GM19351 (cell line): ENCODE measurements around the gene VASH2.
"Not testable (repeated sequence)": the region's sequence is repeated elsewhere in the genome, so short reads cannot be mapped to it uniquely, and the experiment has no call there.

Experiments used
- ATAC-seq: cut with Tn5 transposase; IDR thresholded peaks from one replicate; pipeline ENCODE4 v1.9.1; 2021; ENCODE audit warnings: mild to moderate bottlenecking, moderate library complexity; ENCODE audit not compliant: unreplicated experiment

Gene VASH2

DNA sequence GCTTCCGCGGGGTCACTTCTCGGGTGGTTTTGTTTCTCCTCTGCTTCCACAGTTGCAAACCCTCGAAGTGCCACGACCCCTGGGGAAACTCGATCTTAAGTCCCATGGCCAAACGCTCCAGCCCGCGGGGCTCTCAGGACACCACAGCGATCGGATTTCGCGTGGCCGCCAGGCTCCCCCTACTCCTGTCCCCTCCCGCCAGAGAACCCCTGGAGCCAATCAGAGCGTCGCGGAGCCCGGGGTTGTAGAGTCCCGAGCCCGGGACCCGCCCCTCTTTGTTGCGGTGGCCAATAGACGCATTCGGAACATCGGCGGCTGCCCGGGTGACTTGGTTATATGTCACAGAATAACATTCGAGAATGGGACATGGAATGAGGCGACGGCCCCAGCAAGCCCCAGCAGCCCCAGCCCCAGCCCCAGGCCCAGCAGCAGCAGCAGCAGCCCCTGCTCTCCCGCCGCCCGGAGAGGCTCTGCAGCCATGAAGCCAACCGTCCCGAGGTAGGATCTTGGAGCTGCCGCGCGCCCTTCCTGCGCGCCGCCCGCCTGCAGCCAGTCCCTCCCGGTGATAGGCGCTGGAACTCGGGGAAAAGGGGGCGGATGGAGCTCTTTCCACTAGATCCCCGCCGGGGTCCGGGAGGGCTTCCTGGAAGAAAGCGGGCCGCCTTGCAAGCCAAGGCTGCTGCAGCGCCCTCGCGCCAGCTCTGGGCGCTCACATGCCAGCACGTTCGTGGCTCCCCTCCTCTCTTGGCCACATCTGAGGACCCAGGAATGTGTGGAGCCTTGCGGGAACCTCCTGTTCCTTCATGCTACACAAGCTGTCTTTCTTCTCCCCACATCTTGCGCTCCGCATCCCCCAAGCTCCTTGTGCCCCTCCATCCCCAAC lies at the start of gene VASH2:
VASH2 (plus strand) TSS at position 299 of the 883 bp plus-strand sequence. CDS start 1,002 bp downstream, outside the sequence.
- peak; percentile 92 for ATAC-seq

- no peak for ATAC-seq
Measured at GRCh38 chr1:212901290-212901689, 49.1 kb upstream of the VASH2 start.

DNA sequence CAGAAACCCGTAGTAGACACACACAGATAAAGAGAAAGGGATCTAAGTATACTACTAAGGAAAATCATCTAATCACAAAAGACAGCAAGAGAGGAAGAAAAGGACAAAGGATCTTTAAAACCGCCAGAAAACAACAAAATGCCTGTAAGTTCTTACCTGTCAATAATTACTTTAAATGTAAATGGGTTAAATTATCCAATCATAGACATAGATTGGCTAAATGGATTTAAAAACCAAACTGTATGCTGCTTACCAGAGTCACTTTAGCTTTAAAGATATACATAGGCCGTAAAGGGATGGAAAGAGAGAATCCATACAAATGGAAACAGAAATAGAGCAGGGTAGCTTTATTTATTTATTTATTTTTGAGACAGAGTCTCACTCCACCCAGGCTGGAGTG lies 48.3 kb upstream of the VASH2 start:
- no peak for ATAC-seq

GRCh38 chr1:212903664-212904063 lies 46.7 kb upstream of the VASH2 start:
- ATAC-seq, result no peak

DNA sequence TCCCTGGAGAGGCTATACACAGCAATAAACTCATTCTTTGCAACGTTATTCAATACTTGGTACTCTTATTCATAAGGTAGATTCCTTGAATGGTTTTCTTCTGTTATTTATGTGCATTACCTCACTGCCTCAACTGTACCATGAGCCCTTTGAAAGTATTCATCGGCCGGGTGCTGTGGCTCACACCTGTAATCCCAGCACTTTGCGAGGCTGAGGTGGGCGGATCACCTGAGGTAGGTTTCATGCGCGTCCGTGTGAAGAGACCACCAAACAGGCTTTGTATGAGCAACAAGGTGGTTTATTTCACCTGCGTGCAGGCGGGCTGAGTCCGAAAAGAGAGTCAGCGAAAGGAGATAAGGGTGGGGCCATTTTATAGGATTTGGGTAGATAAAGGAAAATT lies 42.3 kb upstream of the VASH2 start:
- ATAC-seq, result not testable (repeated sequence)

DNA sequence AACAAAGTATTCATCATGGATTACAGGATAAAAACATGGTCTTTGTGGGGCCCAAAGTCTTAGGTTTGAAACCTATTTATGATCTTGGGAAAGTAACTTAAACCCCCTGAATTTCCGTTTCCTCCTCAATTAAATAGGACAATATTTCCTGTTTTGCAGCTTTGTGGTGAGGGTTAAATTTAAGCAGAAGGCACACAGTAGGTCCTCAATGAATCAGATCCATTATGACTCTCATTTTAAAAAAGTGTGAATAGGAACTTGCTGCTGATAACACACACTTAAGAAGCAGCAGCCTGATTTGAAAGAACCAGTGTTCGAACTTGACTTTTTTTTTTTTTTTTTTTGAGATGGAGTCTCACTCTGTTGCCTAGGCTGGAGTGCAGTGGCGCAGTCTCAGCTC lies 41.4 kb upstream of the VASH2 start:
- no peak for ATAC-seq

DNA sequence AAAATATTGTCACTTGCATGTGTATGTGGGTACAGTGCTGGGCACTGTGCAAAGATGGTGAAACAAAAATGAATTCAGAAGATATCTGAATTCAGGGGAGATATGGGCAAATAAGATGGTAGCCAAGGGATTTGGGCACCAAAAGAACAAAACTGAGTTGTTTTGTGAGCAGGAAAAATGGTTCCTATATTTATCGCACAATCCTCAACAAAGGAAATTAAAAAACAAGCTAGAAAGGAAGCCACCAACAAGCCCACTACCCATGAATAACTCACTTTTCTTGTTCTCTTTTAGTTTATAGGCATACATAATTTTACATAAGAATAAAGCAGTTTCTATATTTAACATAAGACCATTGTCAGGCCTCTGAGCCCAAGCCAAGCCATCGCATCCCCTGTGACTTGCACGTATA lies 40.7 kb upstream of the VASH2 start:
- no peak for ATAC-seq

- not testable (repeated sequence) for ATAC-seq
Measured at GRCh38 chr1:212910213-212910612, 40.1 kb upstream of the VASH2 start.

GRCh38 chr1:212913638-212914037 lies 36.7 kb upstream of the VASH2 start:
- not testable (repeated sequence) for ATAC-seq

DNA sequence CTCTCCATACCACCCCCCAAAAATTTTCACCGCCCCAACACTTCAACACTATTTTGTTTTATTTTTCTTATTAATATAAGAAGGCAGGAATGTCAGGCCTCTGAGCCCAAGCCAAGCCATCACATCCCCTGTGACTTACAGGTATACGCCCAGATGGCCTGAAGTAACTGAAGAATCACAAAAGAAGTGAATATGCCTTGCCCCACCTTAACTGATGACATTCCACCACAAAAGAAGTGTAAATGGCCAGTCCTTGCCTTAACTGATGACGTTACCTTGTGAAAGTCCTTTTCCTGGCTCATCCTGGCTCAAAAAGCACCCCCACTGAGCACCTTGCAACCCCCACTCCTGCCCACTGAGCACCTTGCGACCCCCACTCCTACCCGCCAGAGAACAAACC lies 36.2 kb upstream of the VASH2 start:
- not testable (repeated sequence) for ATAC-seq

- ATAC-seq, result no peak
Measured at GRCh38 chr1:212914789-212915188, 35.6 kb upstream of the VASH2 start.

- no peak for ATAC-seq
Measured at GRCh38 chr1:212915245-212916091, 34.9 kb upstream of the VASH2 start.

GRCh38 chr1:212916481-212917133 lies 33.7 kb upstream of the VASH2 start:
- no peak for ATAC-seq

GRCh38 chr1:212917134-212917485 lies 33.2 kb upstream of the VASH2 start:
- no peak for ATAC-seq

DNA sequence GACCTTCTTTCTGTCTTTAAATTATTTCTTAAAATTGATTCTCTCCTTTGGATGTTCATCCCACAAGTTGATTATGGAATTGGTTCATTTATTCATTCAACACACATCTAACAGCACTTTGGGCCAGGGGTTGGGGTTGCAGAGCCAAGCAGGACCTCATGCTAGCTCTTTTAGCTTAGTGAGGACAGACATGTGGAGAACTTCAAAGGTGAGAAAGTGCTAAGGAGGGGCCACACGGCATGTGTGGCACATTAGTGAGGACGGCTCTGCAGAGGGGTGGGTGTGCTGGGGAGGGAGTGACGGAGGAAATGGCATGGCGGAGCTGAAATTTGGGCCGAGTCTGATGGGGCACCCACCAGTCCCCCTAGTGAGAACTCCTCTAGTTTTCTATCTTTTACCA lies 32.5 kb upstream of the VASH2 start:
- ATAC-seq, result no peak

GRCh38 chr1:212918824-212919223 lies 31.5 kb upstream of the VASH2 start:
- ATAC-seq, result no peak

DNA sequence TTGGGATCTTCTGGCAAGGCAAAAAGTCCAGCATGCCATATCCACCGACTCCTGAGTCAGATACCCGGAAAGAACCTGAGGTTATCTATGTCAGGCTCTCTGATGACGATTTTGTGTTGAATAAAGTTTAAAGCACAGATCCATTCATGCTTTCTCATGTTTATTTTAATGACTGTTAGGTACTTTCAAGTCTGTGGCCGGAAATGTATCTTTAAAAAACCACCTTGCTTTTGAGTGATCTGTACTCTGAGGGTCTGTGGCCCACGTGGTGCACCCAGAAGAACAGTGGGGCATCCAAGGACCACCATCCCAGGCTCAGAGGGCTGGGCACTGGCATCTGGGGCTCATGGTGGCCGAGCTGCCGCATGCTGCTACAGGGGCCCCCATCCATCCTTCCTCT lies 30.1 kb upstream of the VASH2 start:
- ATAC-seq, result no peak

GRCh38 chr1:212920896-212921295 lies 29.4 kb upstream of the VASH2 start:
- ATAC-seq, result peak; percentile 58

GRCh38 chr1:212922016-212922415 lies 28.3 kb upstream of the VASH2 start:
- ATAC-seq, result no peak

DNA sequence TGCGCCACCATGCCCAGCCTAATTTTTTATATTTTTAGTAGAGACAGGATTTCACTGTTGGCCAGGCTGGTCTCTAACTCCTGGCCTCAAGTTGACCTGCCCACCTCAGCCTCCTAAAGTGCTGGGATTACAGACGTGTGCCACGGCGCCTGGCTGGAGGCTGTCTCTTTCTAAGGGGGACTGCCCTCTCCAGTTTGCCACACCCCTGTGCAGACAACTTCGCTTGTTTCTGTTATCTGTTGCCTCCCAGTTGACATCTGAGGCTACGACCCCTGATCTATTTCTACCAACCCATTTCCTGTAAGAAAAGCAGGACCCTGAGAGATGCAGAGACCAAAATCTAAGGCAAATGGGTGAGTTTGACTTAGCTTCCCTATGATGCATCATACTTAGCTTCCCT lies 24.0 kb upstream of the VASH2 start:
- ATAC-seq, result no peak
